HG03175 (cell line): ENCODE results near the gene SYNJ2.

Experiments
- ATAC-seq: cut with Tn5 transposase; IDR thresholded peaks from one replicate; pipeline ENCODE4 v1.9.1; 2021; ENCODE audit warnings: mild to moderate bottlenecking, moderate library complexity; ENCODE audit not compliant: unreplicated experiment

The SYNJ2 gene

DNA sequence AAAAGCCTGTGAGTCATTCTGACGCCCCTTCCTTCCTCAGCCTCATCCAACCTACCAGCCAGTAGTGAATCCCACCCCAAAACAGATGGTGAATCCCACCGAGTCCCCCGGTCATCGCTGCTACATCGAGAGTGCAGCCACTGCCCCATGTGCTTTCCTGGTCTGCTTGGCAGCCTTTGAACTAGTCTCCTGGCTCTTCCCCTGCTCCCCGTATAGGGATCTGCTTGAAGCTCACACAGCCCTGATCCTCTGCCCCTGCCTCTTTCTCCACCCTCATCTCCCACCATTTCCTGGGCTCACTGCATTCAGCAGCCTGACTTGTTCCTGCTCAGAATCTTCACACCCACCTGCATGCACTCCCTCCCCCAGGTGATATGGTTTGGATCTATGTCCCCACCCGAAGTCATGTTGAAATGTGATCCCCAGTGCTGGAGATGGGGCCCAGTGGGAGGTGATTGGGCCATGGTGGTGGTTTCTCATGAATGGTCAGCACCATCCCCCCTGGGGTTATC, 14.6 kb downstream of the SYNJ2 start:
- ATAC-seq = no peak

DNA sequence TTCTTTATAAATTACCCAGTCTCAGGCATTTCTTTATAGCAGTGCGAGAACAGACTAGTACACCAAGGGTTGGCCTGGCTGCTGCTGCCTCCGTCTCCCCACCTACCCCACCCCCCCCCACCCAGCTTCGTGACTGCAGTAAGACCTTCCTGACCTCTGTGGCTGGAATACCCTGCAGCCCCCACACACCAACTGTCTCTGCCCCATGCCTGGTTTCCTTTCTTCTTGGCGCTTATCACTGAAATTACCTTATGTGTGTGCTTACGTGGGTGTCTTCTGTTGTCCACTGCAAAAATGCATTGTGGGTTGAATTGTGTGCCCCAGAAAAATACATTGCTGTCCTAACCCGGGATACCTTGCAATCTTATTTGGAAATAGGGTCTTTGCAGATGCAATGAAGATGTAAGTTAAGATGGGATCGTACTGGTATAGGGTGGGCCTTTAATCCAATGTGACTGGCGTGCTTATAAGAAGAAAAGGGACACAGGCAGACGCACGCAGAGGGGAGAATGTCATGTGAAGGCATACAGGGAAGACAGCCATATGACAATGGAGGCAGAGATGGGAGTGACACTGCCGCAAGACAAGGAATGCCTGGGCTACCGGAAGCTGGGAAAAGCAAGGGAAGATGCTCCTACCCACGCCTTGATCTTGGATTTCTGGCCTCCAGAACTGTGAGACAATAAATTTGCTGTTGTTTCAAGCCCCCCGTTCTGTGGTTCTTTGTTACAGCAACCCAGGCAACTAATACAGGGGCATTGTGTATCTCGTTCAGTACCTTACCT, 15.4 kb downstream of the SYNJ2 start:
- ATAC-seq = no peak

DNA sequence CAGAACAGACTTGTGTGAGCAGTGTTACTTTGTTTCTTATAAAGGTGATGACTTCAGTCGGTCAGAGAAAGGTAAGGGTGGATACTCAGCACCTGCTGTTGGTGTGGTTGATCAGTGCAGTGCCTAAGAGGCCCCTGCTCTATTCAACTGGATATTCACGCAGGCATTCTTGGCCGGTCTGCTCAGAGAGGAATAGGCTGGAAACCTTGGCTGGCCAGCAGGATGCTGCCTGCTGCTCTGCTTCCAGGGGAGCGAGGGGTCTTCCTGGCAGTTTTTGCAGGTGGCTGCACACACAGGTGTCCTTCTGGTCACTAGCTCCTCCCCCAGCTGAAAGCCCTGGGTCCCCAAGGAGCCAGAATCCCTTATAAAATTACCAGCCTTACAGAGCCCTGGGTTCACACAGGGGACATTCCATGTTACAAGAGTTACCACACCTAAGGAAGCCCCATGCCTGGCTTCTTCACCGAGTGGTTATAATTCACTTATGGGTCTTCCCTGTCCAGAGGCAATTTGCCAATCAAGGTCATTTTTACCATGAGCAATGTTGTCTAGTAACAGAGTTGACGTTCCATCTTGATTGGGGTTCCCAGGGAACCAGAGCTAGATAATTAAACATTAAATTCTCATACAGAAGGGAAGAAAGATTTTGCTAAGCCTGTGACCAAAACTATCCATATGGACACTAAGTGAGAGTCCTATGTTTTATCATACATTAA, 16.4 kb downstream of the SYNJ2 start:
- no peak for ATAC-seq

DNA sequence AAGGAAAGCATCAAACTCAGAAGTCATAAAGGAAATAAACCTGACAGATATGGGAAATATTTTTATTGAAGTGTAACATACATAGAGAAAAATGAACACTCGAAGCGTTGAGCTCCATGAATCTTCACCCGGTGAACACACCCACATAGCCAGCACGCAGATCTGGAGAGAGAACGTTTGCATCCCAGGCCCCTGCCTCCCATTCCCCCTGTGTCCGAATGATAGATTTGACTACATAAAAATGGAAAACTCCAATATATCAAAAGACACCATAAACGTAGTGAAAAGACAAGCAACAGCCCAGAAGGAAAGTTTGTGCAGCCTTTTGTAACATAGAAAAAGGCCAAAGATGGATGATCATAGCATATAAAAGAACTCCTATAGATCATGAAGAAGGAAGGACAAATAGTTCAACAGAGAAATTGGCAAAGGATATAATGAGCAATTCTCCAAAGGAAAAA, 17.1 kb downstream of the SYNJ2 start:
- no peak for ATAC-seq

DNA sequence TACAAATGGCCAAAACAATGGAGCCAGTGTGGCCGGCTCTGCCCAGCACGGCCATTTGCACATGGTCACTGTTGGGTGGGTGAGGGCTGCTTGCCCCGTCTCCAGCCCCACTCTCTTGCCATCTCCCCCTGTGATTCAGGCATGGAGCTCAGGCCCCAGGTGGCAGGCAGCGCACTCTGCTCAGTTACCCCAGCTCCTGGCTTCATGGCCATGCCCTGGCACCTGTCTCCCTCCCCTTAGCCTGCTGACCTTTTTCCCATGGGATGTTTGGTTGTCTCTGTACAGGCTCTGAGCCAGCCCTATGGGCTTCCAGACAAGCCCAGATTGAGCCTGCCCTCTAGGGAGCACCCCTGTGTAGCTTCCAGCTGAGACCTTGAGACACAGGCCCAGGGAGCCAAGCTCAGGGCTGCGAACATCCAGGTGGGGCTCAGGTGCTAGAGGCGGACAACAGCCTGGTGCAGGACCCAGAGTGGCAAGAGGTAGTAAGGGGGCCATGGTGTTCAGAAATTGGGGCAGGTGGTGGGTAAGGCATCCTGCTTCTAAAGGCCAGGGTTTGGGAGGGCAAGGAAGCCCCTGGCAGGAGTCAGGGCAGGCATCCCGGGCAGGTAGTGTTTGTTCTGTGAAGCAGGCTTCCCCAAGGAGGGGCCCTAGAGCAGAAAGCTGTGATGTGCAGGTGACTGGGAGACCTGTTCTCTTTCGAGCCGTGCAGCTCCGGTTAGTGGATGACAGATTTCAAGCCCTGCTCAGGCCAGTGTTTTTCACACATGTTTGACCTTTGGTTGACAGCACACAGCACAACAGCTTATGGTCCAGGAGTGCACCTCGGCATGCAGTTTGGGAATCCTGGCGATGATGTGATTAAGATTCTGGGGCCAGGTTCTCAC, 17.7 kb downstream of the SYNJ2 start:
- no peak for ATAC-seq

DNA sequence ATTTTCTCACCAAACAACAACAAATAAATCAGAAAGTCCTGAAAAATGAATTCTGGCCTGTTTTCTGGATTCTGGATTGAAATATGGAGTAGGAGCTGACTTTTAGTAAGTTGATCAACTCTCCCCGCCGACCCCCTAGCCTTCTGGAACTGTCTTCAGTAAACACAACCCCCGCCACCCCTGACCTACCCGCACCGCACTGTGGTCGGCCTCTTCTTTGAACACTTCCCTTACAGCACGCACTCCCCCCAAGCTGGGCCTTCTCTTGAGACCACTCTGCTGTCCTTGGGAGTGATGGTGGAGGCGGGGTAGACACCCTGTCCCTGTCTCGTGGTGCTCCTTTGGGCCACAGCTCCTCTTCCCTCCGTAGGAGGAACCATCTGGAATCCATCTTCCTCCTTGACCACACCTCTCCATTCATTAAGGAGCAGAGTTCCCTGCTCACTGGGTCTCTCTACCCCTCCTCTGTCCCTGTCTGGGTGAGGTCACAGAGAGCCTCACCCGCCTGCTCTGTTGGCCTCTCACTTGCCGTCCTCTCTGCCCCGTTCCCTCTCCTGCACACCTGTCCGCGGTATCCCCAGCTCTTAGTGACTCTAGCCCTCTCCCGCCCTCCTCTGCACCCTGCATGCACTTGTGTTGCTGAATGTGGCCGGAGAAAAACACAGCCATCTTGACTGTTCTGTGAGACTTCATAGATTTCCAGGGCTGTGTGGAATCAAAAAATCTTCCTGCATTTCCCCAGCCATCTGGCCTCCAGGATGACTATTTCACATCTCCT, 19.1 kb downstream of the SYNJ2 start:
- ATAC-seq = no peak

DNA sequence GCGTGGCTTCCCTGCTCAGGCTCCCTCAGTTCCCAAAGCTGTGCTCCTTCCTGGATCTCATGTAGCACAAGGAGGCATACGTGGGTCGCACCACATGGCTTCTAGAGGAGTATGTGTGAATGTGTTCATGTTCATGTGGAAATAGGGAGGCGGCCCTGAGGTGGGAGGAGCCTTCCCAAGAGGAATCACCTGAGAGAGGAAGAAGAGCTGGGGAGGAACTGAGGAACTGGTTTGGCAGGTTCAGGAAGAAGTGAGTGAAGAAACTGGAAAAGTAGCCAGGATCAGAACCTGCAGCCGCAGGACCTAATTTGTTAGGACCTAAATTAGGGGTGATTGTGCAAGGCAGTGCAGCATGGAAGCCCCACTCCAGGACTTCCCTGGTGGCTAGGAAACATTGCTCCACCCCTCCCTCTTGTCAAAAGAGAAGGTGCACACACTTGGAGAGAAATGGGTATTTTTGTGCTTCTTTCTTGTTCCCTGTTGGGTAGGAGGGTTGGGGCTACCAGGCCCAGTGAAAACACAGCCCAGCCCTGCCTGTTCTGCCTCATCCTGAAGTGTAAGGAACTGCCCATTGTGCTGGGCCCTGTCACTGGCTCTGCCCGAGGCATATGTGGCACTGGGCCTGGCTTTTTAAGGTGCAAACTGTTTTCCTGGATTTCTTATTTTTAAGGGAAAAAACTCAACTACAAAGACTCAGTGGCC, 20.7 kb downstream of the SYNJ2 start:
- no peak for ATAC-seq

DNA sequence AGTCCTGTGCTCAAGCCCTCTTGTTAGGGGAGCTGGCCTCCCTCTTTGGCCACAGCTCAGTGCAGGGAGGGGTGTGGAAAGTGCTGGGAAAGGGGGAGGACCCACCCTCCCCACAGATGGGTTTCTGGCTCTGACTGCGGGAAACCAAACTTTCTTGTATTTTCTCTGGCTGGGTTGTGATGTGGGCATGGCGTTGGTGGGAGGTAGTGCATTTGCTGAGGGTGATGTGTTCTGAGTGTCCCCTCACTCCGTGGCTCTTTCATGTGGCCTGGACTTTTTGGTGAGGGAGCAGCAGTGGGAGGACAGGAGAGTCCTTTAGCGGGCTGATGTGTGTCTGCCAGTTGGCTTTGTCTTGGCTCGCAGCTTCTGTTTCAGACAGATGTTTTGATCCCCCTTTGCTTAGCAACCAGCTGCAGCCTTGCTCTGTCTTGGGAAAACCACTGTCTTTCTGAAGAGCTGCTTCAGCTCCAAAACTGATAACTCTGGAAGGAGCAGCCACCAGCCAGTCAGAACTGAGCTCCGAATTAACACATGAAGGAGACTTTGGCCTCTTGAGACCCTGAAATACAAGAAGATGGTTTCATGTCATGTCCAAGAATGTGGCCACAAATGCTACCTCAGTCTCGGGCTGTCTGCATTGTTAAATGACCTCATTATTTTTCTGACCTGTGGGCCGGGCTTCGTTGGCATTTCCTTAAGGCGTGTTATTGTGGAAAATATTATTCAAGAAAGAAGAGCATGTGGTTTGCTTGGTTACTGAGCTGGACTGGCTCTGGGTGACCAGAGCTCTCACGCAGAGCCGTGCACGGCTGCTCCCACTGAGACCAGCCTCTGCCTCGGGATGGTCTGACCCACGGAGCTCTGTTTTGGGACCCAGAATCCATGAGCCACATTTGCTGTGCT, 21.5 kb downstream of the SYNJ2 start:
- ATAC-seq = no peak

DNA sequence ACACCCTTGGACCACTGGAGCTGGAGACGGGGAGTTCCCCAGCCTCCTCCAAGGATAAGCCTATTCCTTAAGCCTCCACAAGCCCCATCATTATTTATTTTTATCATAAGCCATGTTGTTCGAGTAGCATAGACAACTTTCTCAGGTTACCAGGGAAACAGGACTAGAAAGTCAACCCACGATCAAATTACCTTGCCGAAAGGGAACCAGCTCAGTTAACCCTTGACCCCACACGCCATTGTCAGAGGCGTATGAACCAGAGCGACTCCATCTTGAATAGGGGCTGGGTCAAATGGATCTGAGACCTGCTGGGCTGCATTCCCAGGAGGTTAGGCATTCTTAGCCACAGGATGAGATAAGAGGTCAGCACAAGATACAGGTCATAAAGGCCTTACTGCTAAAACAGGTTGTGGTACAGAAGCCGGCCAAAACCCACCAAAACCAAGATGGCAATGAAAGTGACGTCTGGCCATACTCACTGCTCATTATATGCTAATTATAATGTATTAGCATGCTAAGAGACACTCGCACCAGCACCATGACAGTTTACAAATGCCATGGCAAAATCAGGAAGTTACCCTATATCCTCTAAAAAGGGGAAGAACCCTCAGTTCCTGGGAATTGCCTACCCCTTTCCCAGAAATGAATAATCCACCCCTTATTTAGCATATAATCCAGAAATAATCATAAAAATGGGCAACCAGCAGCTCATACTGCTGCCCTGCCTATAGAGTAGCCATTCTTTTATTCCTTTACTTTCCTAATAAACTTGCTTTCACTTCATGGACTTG, 22.4 kb downstream of the SYNJ2 start:
- ATAC-seq = no peak

DNA sequence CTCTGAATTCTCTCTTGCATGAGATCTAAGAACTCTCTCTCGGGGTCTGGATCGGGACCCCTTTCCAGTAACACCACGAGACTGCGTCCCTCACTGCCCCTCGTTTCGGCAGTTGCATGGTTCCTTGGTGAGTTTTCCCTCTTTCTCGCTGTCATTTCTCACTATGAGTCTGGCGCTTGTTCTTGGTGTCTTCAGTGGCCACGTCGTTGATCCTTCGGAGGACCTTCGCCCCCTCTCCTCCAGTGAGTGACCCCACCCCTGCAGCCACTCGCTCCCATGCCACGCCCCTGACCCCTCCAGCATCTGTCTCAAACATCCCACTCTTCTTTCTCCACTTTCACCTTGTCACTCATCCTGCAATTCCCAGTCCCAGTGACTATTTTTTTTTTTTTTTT, 23.0 kb downstream of the SYNJ2 start:
- no peak for ATAC-seq

DNA sequence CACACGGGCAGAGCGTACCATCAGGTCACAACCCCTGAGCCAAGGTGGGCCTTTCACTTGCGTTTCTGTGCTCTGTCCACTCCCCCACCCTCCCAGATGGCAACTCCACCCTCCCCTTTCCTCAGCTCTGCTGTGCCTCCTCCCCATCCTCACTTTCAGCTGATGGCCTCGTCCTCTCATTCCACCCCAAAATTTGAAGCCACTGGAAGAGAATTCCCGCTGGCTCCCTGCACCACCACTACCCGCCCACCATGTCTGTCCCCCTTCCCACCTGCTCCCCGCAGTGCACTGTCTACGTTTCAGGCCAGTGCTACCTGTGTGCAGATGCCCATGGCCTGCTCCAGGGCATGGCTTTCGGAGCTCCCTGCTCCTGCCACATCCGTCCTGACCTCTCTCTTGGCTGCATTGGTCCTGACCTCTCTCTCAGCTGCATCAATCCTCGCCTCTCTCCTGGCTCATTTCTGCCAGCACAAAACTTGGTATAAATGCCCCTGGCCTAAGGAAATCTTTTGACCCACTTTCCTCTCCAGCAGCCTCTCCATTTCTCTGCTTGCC, 24.0 kb downstream of the SYNJ2 start:
- ATAC-seq = no peak

DNA sequence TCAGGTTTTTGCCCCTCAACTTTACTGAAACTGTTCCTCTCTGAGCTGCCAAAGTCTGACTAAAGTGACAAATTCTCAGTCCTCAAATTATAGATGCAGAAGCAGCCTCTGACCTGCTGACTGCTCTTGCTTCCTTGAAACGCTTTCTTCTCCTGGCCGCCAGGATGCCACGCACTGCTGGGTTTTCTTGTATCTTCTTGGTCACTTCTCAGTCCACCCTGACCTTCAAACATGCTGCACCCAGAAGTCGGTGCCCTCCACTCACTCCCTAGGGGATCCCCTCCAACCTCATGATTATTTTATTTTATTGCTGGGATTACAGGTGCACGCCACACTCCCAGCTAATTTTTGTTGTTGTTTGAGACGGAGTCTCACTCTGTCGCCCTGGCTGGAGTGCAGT, 24.7 kb downstream of the SYNJ2 start:
- ATAC-seq = no peak

DNA sequence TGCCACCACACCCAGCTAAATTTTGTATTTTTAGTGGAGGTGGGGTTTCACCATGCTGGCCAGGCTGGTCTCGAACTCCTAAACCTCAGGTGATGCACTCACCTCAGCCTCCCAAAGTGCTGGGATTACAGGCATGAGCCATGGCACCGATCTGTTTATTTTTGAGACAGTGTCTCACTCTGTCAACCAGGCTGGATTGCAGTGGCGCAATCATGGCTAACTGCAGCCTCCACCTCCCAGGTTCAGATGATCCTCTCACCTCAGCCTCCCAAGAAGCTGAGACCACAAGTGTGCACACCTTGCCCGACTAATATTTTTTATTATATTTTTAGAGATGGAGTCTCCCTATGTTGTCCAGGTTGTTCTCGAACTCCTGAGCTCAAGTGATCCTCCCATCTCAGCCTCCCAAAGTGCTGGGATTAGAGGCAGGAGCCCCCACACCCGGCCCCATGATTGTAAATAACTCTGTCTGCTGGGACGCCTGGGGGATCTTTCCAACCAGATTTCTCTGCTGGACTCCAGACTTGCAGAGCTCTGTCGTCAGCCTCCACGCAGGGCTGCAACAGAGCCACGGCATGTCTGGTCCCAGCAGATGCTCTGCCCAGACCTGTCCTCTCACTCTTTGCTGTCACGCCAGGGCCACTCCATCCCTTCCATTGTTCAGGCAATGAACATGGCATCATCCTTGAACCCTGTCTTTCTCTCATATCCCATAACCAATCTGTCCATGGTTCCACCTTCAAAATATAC, 25.3 kb downstream of the SYNJ2 start:
- no peak for ATAC-seq

DNA sequence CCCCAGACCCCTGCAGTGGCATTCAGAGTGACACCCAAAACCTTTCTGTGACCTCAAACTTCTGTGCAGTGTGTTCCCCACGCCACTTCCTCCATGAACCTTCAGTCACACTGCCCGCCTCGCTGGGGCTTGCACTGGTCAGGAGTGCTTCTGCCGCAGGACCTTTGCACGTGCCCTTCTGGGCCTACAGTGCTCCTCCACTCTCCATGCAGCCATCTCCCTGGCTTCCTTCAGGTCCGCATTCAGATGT, 27.1 kb downstream of the SYNJ2 start:
- no peak for ATAC-seq

DNA sequence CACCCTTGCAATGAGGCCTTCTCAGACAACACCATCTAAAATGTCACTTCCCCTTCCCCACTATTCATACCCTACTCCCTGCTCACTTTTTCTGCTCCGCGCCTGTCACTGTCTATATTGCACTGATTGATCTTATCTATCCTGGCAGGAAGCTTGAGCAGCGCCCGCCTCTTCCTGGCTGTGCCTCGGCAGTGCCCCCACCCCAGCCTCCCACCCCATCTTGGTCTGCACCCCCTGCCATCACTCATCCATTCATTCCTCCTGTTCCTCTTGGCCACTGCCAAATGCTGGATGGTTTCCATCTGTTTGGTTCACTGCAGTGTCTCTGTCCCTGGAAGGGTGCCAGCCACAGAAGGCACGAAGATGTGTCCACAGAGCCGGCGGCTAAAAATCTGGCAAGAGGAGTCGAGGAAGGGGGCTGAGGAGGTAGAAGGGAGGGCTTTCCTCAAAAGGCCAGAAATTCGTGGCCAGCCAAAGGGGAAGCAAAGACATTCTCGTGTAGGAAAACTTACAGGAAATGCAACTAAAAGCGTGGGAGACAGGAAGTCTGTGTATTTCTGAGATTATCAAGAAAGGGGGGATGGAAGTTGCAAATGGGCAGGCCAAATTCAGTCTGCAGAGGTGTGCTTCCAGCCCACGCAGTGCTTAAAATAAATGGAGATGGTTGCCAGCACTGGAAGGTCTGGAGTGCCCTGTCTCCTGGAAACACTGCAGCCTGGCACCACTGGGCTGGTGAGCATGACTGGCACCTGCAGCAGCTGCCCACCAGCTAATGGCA, 27.6 kb downstream of the SYNJ2 start:
- no peak for ATAC-seq

DNA sequence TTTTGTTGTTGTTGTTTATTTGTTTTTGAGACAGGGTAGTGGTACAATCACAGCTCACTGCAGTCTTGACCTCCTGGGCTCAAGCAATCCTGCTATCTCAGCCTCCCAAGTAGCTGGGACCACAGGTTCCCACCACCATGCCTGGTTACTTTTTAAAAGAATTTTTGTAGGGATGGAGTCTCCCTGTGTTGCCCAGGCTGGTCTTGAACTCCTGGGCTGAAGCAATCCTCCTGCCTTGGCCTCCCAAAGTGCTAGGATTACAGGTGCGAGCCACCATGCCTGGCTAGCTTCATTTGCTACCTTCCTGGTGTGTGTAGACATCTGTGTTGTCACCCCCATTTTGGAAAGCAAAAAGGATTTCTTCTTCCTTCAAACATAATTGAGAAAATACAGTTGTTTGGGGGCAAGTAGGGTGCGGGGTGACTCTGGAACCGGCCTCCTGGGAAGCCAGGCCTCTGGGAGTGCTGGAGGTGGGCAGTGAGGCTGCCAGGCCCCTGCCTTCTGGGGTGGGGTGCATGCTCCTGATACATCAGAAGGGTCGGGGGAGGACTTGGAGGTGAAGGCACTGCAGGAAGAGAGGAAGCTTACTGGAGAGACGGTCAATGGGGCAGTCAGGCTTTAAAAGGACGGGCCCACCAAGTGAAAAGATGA, 28.4 kb downstream of the SYNJ2 start:
- ATAC-seq = no peak
